Spleen (tissue), 11 donors: ENCODE measurements around the gene GLIS1. TPM values are rescaled to one million over a fixed set of nuclear protein-coding genes. Genes with fewer than 3 reads are reported as not detected.

Experiments
- DNase-seq: peaks from one replicate; pipeline ENCODE4 v3.0.0-alpha.2; 2020
- H3K27ac ChIP-seq, 8 donors: fragments of 200-600 bp; sonication (generic) in 7 of 8; 1 replicate in 4 of 8; 2 replicates in 4 of 8; pipeline versions ENCODE4 v1.5.0 to v1.8.0; 2016 to 2021; ENCODE audit warnings: inconsistent platforms in 4 of 8, mild to moderate bottlenecking in 4 of 8, moderate library complexity in 1 of 8
- H3K27me3 ChIP-seq, 7 donors: fragments of 200-600 bp; sonication (generic) in 6 of 7; replicated peaks in 1 of 7; 1 replicate in 4 of 7; 2 replicates in 3 of 7; pipeline versions ENCODE4 v1.5.0 to v1.8.0; 2016 to 2021; ENCODE audit warnings: inconsistent platforms in 3 of 7, mild to moderate bottlenecking in 1 of 7
- H3K36me3 ChIP-seq, 6 donors: fragments of 200-600 bp; sonication (generic) in 5 of 6; 1 replicate in 4 of 6; 2 replicates in 2 of 6; pipeline versions ENCODE4 v1.5.0 to v1.8.0; 2016 to 2021; ENCODE audit warnings: inconsistent platforms in 2 of 6
- H3K4me1 ChIP-seq, 6 donors: fragments of 200-600 bp; sonication (generic) in 5 of 6; 1 replicate in 3 of 6; 2 replicates in 3 of 6; pipeline versions ENCODE4 v1.5.0 to v1.8.0; 2016 to 2021; ENCODE audit warnings: inconsistent platforms in 3 of 6
- H3K4me3 ChIP-seq, 8 donors: fragments of 200-600 bp; sonication (generic) in 7 of 8; 1 replicate in 4 of 8; 2 replicates in 4 of 8; pipeline versions ENCODE4 v1.5.0 to v1.8.0; 2016 to 2021; ENCODE audit warnings: inconsistent platforms in 4 of 8, mild to moderate bottlenecking in 4 of 8, moderate library complexity in 2 of 8
- H3K9me3 ChIP-seq, 8 donors: fragments of 200-600 bp; sonication (generic) in 7 of 8; 1 replicate in 4 of 8; 2 replicates in 4 of 8; pipeline versions ENCODE4 v1.5.0 to v1.8.0; 2016 to 2021; ENCODE audit warnings: inconsistent platforms in 4 of 8
- POLR2A ChIP-seq, 3 donors: fragments of 450-650 bp; IDR thresholded peaks; one replicate each; pipeline ENCODE4 v1.5.1; 2017; ENCODE audit warnings: antibody characterized with exemption in 3 of 3, mild to moderate bottlenecking in 1 of 3
- POLR2AphosphoS5 ChIP-seq, 3 donors: sonication (generic); formaldehyde crosslinking; IDR thresholded peaks; one replicate each; pipeline ENCODE4 v1.5.1; 2017; ENCODE audit warnings: antibody characterized with exemption in 3 of 3
- WGBS, 5 donors: extraction: QIAGEN DNeasy Blood & Tissue Kit in 3 of 5; methylation state at CpG; one replicate each; pipeline versions ENCODE4 v1.1.5 to v1.1.7; 2013 to 2018; 5-methylcytosine and 5-hydroxymethylcytosine counted together
- intact Hi-C: fragments of 100-400 bp; cut with DNase I; formaldehyde crosslinking; loops from one replicate; pipeline ENCODE4 v1.15.0; 2023; ENCODE audit warnings: low total_unique reads
- polyA plus RNA-seq, 3 donors: library from polyadenylated mRNA; stranded (reverse); fragments of 200-250 nt; gene quantifications; one replicate each; pipeline ENCODE4 v1.2.1, GENCODE V29; 2013
- total RNA-seq, 7 donors: library from RNA; depleted of rRNA in 3 of 7; stranded (reverse); fragments of >200 nt in 3 of 7; fragmentation: NEBNext Ultra II Directional in 4 of 7; extraction: Animal tissue kit (Norgen Biotek cat#: 25700) in 4 of 7; gene quantifications; one replicate each; pipeline versions ENCODE4 v1.1.0 to v1.2.1, GENCODE V29; 2016 to 2021
- TF ChIP-seq, protein P1 (sequence below), 11 experiments: fragments of 200-600 bp in 7 of 11; fragments of 450-650 bp in 4 of 11; sonication (generic) in 4 of 11; IDR thresholded peaks in 8 of 11; conservative IDR thresholded peaks in 3 of 11; 1 replicate in 7 of 11; 2 replicates in 4 of 11; pipeline versions ENCODE4 v1.4.0 to v1.8.0; 2016 to 2021; ENCODE audit warnings: antibody characterized with exemption in 11 of 11, inconsistent platforms in 4 of 11, mild to moderate bottlenecking in 1 of 11
- donor health status: healthy with polysubstance abuse.
- donor health status: DM: no; HTN: no; CAD: no; lungs with moderate emphysema.
- donor health status: DM: no; HTN: no; CAD: no.
- donor health status: Bipolar disorder and iron deficiency.
- donor health status: healthy.
- donor health status: DM: no; HTN: no; CAD: no.
- donor health status: DM: yes; HTN: yes; CAD: no.

The GLIS1 gene
- total and polyA plus RNA-seq, 10 donors = 0.04 to 0.39 (median 0.26) TPM; not detected in 5

DNA sequence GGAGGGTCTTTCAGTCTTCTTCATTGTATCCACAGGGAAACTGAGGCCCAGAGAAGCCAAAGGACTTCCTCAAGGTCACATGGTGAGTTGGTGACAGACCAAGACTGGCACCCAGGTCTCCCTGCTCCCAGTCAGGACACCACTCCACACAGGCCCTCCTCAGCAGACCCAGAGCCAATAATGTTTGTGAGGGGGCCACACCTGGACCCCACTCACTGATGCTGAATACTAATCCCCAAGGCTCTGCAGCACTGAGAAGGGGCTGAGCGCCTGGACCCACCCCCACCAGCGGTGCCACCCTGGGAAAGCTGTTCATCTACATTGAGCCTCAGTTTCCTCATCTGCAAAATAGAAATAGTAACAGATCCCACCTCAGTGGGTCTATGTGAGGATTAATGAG, 79.5 kb downstream of the GLIS1 start:
- peak; percentile 9 for DNase-seq
- no peak overlapping the region for H3K4me3 ChIP-seq
- TF ChIP-seq POLR2AphosphoS5 (IDR thresholded peaks at IDR 0.05) = no peak
- no peaks in the 10 kb centered on the region for H3K4me1 ChIP-seq
- H3K36me3 ChIP-seq = no peaks in the 10 kb centered on the region
- 82 to 100% (median 90%) methylated on average over 2 of the region's 2 CpGs for WGBS, 5 donors
- no peaks in the 10 kb centered on the region for H3K9me3 ChIP-seq
- intact Hi-C loops = no loop called here
- no peak overlapping the region for H3K27ac ChIP-seq
- peaks cover 0 to 16% (median 0%) of the 10 kb centered on the region in 7 donors for H3K27me3 ChIP-seq

DNA sequence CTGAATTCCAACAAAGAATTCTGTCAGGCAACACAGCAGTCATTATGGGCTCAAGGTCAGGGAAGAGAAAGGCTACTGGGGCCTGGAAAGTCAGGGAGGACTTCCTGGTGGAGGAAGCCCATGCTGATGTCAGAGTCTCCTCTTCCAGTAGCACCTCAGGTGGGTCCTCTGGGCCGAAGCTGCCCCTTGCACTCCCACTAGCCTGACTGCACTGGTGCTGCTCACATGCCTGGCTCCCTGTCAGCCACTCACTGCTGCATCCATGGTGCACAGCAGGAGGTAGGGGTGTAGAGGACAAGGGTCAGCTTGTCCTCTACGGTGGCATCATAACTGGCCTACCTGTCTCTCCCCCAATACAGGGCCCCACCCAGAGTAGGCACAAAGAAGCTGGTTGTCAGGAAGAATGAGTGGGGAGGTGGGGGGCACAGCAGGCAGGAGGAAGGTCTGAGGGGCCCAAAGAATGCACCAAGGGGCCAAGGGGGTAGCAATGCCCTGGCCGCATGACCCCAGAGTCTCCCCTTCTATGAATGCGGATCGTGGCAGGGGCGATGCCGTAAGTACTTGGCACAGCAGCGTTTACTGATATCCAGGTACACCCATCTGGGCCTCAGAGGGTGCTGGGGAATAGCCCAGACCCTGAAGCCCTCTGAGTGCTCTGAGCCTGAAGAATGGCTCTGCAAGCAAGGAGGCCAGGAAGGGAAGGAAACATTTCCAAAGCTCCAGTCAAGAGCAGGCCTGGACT, 80.3 kb downstream of the GLIS1 start:
- Histone ChIP-seq H3K4me1 (no peaks in the 10 kb centered on the region), H3K27ac (no peak overlapping the region), H3K27me3 (peaks cover 0 to 16% (median 0%) of the 10 kb centered on the region in 7 donors), H3K9me3 (no peaks in the 10 kb centered on the region), H3K4me3 (no peak overlapping the region), H3K36me3 (no peaks in the 10 kb centered on the region)
- WGBS, 5 donors = 84 to 93% (median 88%) methylated on average over 7 to 8 of the region's 8 CpGs
- TF ChIP-seq POLR2AphosphoS5 (IDR thresholded peaks at IDR 0.05) = no peak
- intact Hi-C loops = no loop called here
- peak; percentile 56 for DNase-seq

DNA sequence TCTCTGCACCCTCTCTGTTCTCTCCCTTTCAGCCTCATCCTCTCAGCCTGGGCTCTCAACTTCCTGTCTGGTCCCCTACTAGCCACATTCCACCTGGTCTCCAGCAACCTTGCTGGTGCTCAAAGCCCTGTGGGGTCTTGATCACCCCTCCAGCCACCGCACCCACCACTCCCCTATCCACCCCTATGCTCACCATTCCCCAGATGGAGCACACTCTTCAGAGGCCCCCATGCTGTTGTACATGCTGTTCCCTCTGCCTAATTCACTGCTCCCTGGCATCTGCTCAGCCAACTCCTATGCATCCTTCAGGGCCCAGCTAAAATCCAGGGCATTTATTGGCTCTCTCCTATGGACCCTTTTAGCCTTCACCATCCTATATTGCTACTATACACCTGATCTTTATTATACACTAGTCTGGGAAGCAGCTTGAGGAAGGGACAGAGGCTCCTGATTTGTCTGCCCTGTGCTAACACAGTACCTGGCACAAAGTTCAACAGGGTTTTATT, 81.0 kb downstream of the GLIS1 start:
- no peak overlapping the region for H3K4me3 ChIP-seq
- H3K27ac ChIP-seq = no peak overlapping the region
- H3K36me3 ChIP-seq = no peaks in the 10 kb centered on the region
- DNase-seq = peak; percentile 19
- peaks cover 0 to 16% (median 0%) of the 10 kb centered on the region in 7 donors for H3K27me3 ChIP-seq
- H3K4me1 ChIP-seq = no peaks in the 10 kb centered on the region
- H3K9me3 ChIP-seq = no peaks in the 10 kb centered on the region
- intact Hi-C loops = no loop called here
- WGBS, 5 donors = 86 to 96% (median 93%) methylated on average over 1 of the region's 1 CpG
- TF ChIP-seq POLR2AphosphoS5 (IDR thresholded peaks at IDR 0.05) (no peak), POLR2A (IDR thresholded peaks at IDR 0.05) (no peak)
- TF ChIP-seq, protein P1, sequence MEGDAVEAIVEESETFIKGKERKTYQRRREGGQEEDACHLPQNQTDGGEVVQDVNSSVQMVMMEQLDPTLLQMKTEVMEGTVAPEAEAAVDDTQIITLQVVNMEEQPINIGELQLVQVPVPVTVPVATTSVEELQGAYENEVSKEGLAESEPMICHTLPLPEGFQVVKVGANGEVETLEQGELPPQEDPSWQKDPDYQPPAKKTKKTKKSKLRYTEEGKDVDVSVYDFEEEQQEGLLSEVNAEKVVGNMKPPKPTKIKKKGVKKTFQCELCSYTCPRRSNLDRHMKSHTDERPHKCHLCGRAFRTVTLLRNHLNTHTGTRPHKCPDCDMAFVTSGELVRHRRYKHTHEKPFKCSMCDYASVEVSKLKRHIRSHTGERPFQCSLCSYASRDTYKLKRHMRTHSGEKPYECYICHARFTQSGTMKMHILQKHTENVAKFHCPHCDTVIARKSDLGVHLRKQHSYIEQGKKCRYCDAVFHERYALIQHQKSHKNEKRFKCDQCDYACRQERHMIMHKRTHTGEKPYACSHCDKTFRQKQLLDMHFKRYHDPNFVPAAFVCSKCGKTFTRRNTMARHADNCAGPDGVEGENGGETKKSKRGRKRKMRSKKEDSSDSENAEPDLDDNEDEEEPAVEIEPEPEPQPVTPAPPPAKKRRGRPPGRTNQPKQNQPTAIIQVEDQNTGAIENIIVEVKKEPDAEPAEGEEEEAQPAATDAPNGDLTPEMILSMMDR (IDR thresholded peaks at IDR 0.05 in 8 of 11, conservative IDR thresholded peaks at IDR 0.05 in 3 of 11) = no peak

DNA sequence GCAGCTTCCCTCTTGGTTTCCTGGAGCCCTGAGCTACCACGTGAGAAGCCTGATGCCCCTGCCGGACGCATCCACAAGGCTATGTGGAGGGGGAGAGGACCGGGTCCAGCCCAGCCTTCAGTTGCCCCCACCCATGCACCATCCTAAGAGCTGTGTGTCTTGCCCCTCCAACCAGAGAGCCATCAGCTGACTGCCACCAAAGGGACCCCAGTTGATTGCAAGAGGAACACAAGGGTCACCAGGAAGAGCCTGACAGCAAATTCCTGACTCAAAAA, 81.5 kb downstream of the GLIS1 start:
- no peaks in the 10 kb centered on the region for H3K36me3 ChIP-seq
- H3K9me3 ChIP-seq = no peaks in the 10 kb centered on the region
- TF ChIP-seq POLR2AphosphoS5 (IDR thresholded peaks at IDR 0.05) = no peak
- TF ChIP-seq, protein P1 (IDR thresholded peaks at IDR 0.05 in 8 of 11, conservative IDR thresholded peaks at IDR 0.05 in 3 of 11) = no peak
- TF ChIP-seq POLR2A (IDR thresholded peaks at IDR 0.05) = no peak
- H3K27ac ChIP-seq = no peak overlapping the region
- no peak for DNase-seq
- H3K27me3 ChIP-seq = peaks cover 0 to 16% (median 0%) of the 10 kb centered on the region in 7 donors
- intact Hi-C loops = no loop called here
- 4 to 20% (median 11%) methylated on average over 4 of the region's 4 CpGs; no CpG with 5 or more reads in 1 of the 5 donors for WGBS, 5 donors
- H3K4me1 ChIP-seq = no peaks in the 10 kb centered on the region
- no peak overlapping the region for H3K4me3 ChIP-seq

DNA sequence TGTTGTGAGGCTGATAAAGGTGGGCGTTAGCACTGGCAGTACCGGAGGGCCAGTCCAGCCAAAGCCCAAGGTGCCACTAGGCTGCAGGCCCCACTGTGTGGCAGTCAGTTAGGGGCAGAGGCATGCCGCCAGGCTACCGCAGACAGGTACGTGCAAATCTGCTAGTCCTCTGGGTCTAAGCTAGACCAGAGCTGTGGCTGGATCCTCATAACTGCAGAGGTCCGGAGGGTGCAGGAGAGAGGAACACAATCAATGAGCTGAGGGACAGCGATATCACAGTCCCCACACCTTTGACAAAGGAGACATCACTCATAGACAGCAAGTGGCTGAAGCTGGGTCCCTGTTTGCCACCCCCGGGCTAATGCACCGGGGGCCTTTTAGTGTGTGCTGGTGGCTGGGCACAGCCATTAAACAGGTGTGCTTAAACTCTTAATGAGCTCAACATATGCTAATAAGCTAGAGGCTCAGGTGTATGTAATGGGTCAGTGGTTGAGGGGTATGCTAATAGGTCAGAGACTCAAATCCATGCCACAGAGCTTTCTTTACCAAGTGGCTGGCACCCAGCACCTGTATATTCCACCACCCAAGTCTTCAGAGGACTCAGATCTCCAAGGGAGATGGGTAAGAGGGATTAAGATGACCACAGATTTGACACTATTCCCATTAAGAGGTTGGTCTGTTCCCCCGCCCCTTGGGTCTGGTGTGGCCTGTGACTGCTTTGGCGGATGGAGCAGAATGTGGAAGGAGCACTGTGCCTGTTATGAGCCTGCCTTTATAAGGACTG, 82.0 kb downstream of the GLIS1 start:
- intact Hi-C loops = no loop called here
- H3K36me3 ChIP-seq = no peaks in the 10 kb centered on the region
- H3K4me3 ChIP-seq = no peak overlapping the region
- 83 to 89% (median 84%) methylated on average over 10 to 11 of the region's 11 CpGs for WGBS, 5 donors
- H3K27me3 ChIP-seq = peaks cover 0 to 16% (median 0%) of the 10 kb centered on the region in 7 donors
- H3K4me1 ChIP-seq = no peaks in the 10 kb centered on the region
- DNase-seq = peak; percentile 39
- H3K27ac ChIP-seq = no peak overlapping the region
- no peaks in the 10 kb centered on the region for H3K9me3 ChIP-seq
- no peak for TF ChIP-seq POLR2AphosphoS5 (IDR thresholded peaks at IDR 0.05)
- TF ChIP-seq, protein P1 (IDR thresholded peaks at IDR 0.05 in 8 of 11, conservative IDR thresholded peaks at IDR 0.05 in 3 of 11) = no peak
